Metanephros (tissue), 1 donor: ENCODE results near the gene KIF14. TPM values are rescaled to one million over a fixed set of nuclear protein-coding genes. Genes with fewer than 3 reads are reported as not detected.

Source experiments
- total RNA-seq: library from RNA; depleted of rRNA; stranded (reverse); fragments of >200 nt; gene quantifications from one replicate; pipeline ENCODE4 v1.2.3, GENCODE V29; 2014

KIF14 gene
- total RNA-seq, result 3.6 TPM

DNA sequence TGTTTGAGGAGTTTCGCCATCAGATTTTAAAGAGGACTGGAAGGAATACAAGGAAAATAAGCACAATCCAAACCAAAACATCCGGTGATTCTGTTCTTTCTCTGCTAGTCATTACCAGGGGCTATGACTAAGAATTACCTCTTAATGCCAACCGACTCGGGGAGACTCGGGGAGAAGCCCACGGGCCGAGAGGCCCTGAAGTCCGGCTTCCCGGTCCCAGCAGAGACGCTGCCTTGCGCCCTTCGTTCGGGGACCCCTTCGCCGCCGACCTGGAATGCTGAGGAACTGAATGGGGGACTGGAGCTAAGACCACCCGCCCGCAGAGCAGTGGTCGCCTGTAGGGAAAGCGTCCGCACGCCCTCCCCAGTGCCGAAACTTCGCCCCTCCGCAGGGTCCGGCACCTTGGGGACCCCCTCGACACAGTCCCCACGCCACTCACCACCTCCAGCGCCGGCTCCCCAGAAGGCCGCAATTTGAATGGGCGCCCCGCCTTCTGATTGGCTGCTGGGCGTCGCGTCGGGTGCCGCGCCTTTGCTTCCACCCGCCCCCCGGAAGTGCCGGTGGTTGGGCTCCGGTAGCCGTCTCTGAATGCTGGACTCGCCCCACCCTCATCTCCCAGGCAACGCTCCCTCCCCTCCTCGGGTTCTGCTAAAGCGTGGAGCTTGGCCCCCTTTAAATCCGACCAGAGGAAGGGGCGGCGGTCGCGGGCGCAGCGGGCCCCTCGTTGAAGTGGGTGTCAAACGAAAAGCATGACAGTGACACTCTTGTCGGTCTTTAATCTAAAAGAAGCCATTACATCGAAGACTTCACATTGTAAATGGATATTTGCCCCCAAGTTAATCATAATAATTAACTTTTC is at the start of gene KIF14:
KIF14 (minus strand) TSS at position 479 of the 859 bp plus-strand sequence. CDS start 2,028 bp downstream, outside the sequence.

DNA sequence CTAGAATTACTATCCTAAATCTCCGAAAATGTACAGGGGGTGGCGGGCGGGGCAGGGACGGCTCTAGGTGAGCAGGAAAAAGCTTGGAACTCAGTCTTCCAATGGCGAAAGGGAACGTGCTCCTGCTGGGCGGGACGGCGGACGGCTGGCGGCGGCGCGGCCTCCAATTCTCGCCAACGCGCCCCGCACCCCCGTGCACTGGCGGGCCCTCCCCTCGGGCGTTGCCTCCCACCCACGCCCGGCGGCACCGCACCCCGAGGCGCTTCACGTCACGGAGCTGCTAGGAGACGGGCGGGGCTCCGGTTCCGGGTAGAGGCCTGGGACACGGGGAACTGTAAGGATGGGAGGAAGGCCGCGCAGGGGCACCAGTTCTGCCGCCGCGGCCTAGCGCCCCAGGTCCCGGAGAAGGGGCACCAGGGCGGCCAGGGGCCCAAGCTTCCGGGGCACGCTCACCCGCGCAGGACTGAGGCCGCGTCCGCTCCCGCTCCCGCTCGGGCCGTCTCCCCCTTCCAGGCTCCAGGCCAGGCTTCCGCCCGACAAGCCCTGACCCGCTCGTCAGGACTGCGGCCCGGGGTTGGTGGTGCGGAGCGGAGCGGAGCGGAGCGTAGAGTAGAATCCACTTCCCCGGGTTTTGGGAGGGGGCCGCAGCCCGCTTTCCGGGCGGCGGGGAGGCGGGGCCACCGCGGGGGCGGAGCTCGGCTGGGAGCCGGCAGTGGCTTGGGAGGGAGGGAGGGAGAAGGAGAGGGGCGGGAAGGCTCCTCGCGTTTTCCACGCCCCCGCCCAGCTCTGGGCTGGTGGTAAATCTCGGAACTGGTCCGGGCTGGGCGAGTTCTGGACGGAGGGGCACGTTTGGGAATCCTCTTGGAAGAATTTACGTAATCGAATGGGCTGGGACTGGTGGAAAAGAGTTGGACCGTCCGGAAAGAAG is 49.0 kb upstream of the KIF14 start, which contains the start of gene DDX59:
DDX59 (minus strand) TSS at position 594 of the 928 bp plus-strand sequence. CDS start 3,167 bp downstream, outside the sequence.

Other genes with a start within 250 kb of the KIF14 start
- 21.6 TPM for gene ZNF281, start 210.7 kb downstream of the KIF14 start, total RNA-seq
- 24.6 TPM for gene DDX59, start 49.2 kb upstream of the KIF14 start, total RNA-seq
- 27.7 TPM for gene CAMSAP2, start 118.1 kb upstream of the KIF14 start, total RNA-seq